Left ventricle myocardium superior (tissue), 1 donor: Measurements from ENCODE around the gene OR10G7. TPM values are rescaled to one million over a fixed set of nuclear protein-coding genes. Genes with fewer than 3 reads are reported as not detected.
"Not testable (repeated sequence)": the region's sequence is repeated elsewhere in the genome, so short reads cannot be mapped to it uniquely, and the experiment has no call there.

ENCODE experiments used
- ATAC-seq: fragments of 200-7000 bp; cut with Tn5 transposase; one replicate; pipeline ENCODE4 v1.9.1; 2020; ENCODE audit warnings: mild to moderate bottlenecking, moderate library complexity
- DNase-seq: peaks from one replicate; pipeline ENCODE4 v3.0.0-alpha.2; 2020
- intact Hi-C: fragments of 100-400 bp; cut with micrococcal nuclease; formaldehyde crosslinking; loops from one replicate; pipeline ENCODE4 v1.11.0; 2022
- total RNA-seq: library from RNA; stranded (reverse); fragmentation: NEBNext Ultra II Directional; extraction: Animal tissue kit (Norgen Biotek cat#: 25700); gene quantifications from one replicate; pipeline ENCODE4 v1.2.1, GENCODE V29; 2021
- donor health status: DM: no; HTN: yes; CAD: no; lungs with severe emphysema.

The OR10G7 gene
- total RNA-seq, 1 donor from 2014 or later = not detected

- intact Hi-C loops = no loop called here
- DNase-seq (no peak), ATAC-seq (no peak)
Observed at GRCh38 chr11:124068601-124069110, 27.5 kb upstream of the OR10G7 start.

GRCh38 chr11:124052966-124053365 is 11.8 kb upstream of the OR10G7 start:
- no peak for DNase-seq
- ATAC-seq = no peak
- intact Hi-C loops = no loop called here

GRCh38 chr11:124050748-124051147 is 9.6 kb upstream of the OR10G7 start:
- intact Hi-C loops = no loop called here
- DNase-seq = no peak
- no peak for ATAC-seq

- intact Hi-C loops = no loop called here
- ATAC-seq = no peak
- DNase-seq = no peak
Observed at GRCh38 chr11:124043420-124043819, 2.3 kb upstream of the OR10G7 start.

- DNase-seq = no peak
- intact Hi-C loops = no loop called here
- no peak for ATAC-seq
Observed at GRCh38 chr11:124039557-124039956, 1.6 kb downstream of the OR10G7 start.

GRCh38 chr11:124036666-124037065 is 4.5 kb downstream of the OR10G7 start:
- ATAC-seq = no peak
- no peak for DNase-seq
- intact Hi-C loops = no loop called here

GRCh38 chr11:124026498-124026897 is 14.6 kb downstream of the OR10G7 start, which contains the start of gene OR10G8:
Gene OR10G8 (plus strand): TSS chr11:124026798. CDS start chr11:124029623, 2,825 bp downstream.
- ATAC-seq = no peak
- intact Hi-C loops = no loop called here
- no peak for DNase-seq

- ATAC-seq, DNase-seq, intact Hi-C loops: not testable (repeated sequence)
Observed at GRCh38 chr11:124015837-124016236, 25.3 kb downstream of the OR10G7 start.

- intact Hi-C loops = no loop called here
- ATAC-seq (no peak), DNase-seq (no peak)
Observed at GRCh38 chr11:124012697-124013096, 28.4 kb downstream of the OR10G7 start, which contains the start of gene OR10G4. Gene OR10G4 (plus strand): TSS chr11:124012997. CDS start chr11:124015575, 2,578 bp downstream.

GRCh38 chr11:123995119-123995518 is 46.0 kb downstream of the OR10G7 start, which contains the start of gene OR10G6:
Gene OR10G6 (minus strand): TSS chr11:123995161. CDS start chr11:123995161, 0 bp downstream.
- intact Hi-C loops = no loop called here
- DNase-seq = no peak
- ATAC-seq = no peak

Other genes with a start within 250 kb of the OR10G7 start
- not detected for gene OR6M1, start 235.0 kb downstream of the OR10G7 start, total RNA-seq
- gene TMEM225, start 155.7 kb downstream of the OR10G7 start, total RNA-seq = not detected
- gene OR8D4, start 139.2 kb downstream of the OR10G7 start, total RNA-seq = not detected
- not detected for gene OR4D5, start 101.7 kb downstream of the OR10G7 start, total RNA-seq
- not detected for gene OR6T1, start 97.5 kb downstream of the OR10G7 start, total RNA-seq
- gene OR10S1, start 63.5 kb downstream of the OR10G7 start, total RNA-seq = not detected
- not detected for gene OR10G6, start 46.2 kb downstream of the OR10G7 start, total RNA-seq
- gene OR10G4, start 28.3 kb downstream of the OR10G7 start, total RNA-seq = not detected
- gene OR10G9, start 18.3 kb downstream of the OR10G7 start, total RNA-seq = not detected
- gene OR10G8, start 14.5 kb downstream of the OR10G7 start, total RNA-seq = not detected
- 2.8 TPM for gene VWA5A, start 74.1 kb upstream of the OR10G7 start, total RNA-seq
- gene OR10D3, start 142.0 kb upstream of the OR10G7 start, total RNA-seq = not detected
- gene OR8G1, start 199.8 kb upstream of the OR10G7 start, total RNA-seq = not detected
- gene OR8G5, start 215.1 kb upstream of the OR10G7 start, total RNA-seq = not detected